K562 (cell line): ENCODE measurements around the gene PCBD2. TPM values are rescaled to one million over a fixed set of nuclear protein-coding genes. Genes with fewer than 3 reads are reported as not detected.

ENCODE experiments used
- ELF4 ChIP-seq: fragments of 450-650 bp; formaldehyde crosslinking; IDR thresholded peaks from 2 replicates; pipeline ENCODE4 v1.4.0; 2022; ENCODE audit warnings: missing genetic modification characterization
- ETV5 ChIP-seq: sonication (generic); formaldehyde crosslinking; IDR thresholded peaks from 2 replicates; pipeline ENCODE4 v1.4.0; 2020; ENCODE audit warnings: low read depth, mild to moderate bottlenecking, missing genetic modification reagents
- GABPA ChIP-seq: fragments of 200-800 bp; sonication (Bioruptor generic); conservative IDR thresholded peaks from 2 replicates; pipeline ENCODE4 v1.6.1; 2016; ENCODE audit warnings: low read depth, missing genetic modification characterization, missing compliant biosample characterization
- GTF2B ChIP-seq: IDR thresholded peaks from 2 replicates; pipeline ENCODE4 v1.6.1; 2011; ENCODE audit not compliant: insufficient read length; ENCODE audit errors: extremely low read depth
- KAT7 ChIP-seq: sonication (generic); formaldehyde crosslinking; IDR thresholded peaks from 2 replicates; pipeline ENCODE4 v1.8.0; 2022; ENCODE audit warnings: missing genetic modification reagents, mild to moderate bottlenecking, borderline replicate concordance
- KHSRP ChIP-seq: fragments of 450-650 bp; IDR thresholded peaks from 2 replicates; pipeline ENCODE4 v1.6.1; 2017
- KLF16 ChIP-seq: IDR thresholded peaks from 2 replicates; pipeline ENCODE4 v1.6.1; 2016; ENCODE audit warnings: antibody characterized with exemption
- L3MBTL2 ChIP-seq: fragments of 450-650 bp; IDR thresholded peaks from 2 replicates; pipeline ENCODE4 v1.6.1; 2016; ENCODE audit warnings: mild to moderate bottlenecking, moderate library complexity
- MYC ChIP-seq, 2 experiments: fragments of 250-450 bp in 1 of 2; sonication (Bioruptor Pico) in 1 of 2; IDR thresholded peaks; 2 replicates each; pipeline versions ENCODE4 v1.5.1 to v1.6.1; 2012 to 2021; ENCODE audit warnings: low read depth in 2 of 2, borderline replicate concordance in 1 of 2, improper control_type of control experiment in 1 of 2, low read length in 1 of 2, mild to moderate bottlenecking in 1 of 2, moderate library complexity in 1 of 2
- NBN ChIP-seq: fragments of 450-650 bp; IDR thresholded peaks from 2 replicates; pipeline ENCODE4 v1.6.1; 2016; ENCODE audit warnings: low read depth, mild to moderate bottlenecking
- NR2C1 ChIP-seq, 2 experiments: fragments of 450-650 bp; IDR thresholded peaks; 2 replicates each; pipeline ENCODE4 v1.6.1; 2017; ENCODE audit warnings: mild to moderate bottlenecking in 2 of 2, antibody characterized with exemption in 1 of 2, inconsistent platforms in 1 of 2, missing compliant biosample characterization in 1 of 2, missing genetic modification characterization in 1 of 2
- PRPF4 ChIP-seq: fragments of 200-400 bp; formaldehyde crosslinking; IDR thresholded peaks from one replicate; pipeline ENCODE4 v1.6.1; 2017; ENCODE audit warnings: low read length, low read depth, mild to moderate bottlenecking; ENCODE audit not compliant: insufficient read depth, poor library complexity, severe bottlenecking
- SMARCA5 ChIP-seq: fragments of 450-650 bp; IDR thresholded peaks from 2 replicates; pipeline ENCODE4 v1.6.1; 2016
- SP2 ChIP-seq: IDR thresholded peaks from 2 replicates; pipeline ENCODE4 v1.6.1; 2011; ENCODE audit warnings: mild to moderate bottlenecking, low read depth, low read length, moderate library complexity; ENCODE audit not compliant: poor library complexity, severe bottlenecking; ENCODE audit errors: extremely low read depth
- TBP ChIP-seq: optimal IDR thresholded peaks from 2 replicates; pipeline ENCODE3; 2011; ENCODE audit warnings: low read depth, low read length, improper control_type of control experiment
- ZBTB1 ChIP-seq: sonication (generic); formaldehyde crosslinking; IDR thresholded peaks from 2 replicates; pipeline ENCODE4 v1.8.1; 2023; ENCODE audit warnings: missing genetic modification reagents, low read depth, mild to moderate bottlenecking, borderline replicate concordance
- ZC3H11A ChIP-seq: IDR thresholded peaks from 2 replicates; pipeline ENCODE4 v1.6.1; 2012; ENCODE audit warnings: low read depth, low read length, improper control_type of control experiment
- ZEB2 ChIP-seq: fragments of 450-650 bp; IDR thresholded peaks from 2 replicates; pipeline ENCODE4 v1.6.1; 2016
- ZNF134 ChIP-seq: fragments of 250-450 bp; sonication (Bioruptor Pico); conservative IDR thresholded peaks from 2 replicates; pipeline ENCODE4 v1.4.0; 2020
- polyA plus RNA-seq, 8 experiments: library from polyadenylated mRNA; depleted of rRNA in 4 of 8; stranded (reverse) in 5 of 8; unstranded in 3 of 8; fragments of >200 nt; fragmentation: Nextera tagmentation in 2 of 8; fragmentation: Illumina TruSeq in 1 of 8; extraction: Ambion mirVana in 2 of 8; extraction: Trizol in 1 of 8; gene quantifications; 2 replicates each; pipeline versions ENCODE4 v1.2.1 to v1.2.3, GENCODE V29; 2011 to 2014; ENCODE audit warnings: inconsistent platforms in 1 of 8, missing spikeins in 1 of 8
- total RNA-seq, 7 experiments: library from RNA; depleted of rRNA in 6 of 7; stranded (reverse); fragments of >200 nt in 6 of 7; fragmentation: Illumina TruSeq in 2 of 7; extraction: Trizol in 2 of 7; gene quantifications; 2 replicates each; pipeline versions ENCODE4 v1.2.1 to v1.2.3, GENCODE V29; 2011 to 2021; ENCODE audit warnings: low replicate concordance in 1 of 7
- TF ChIP-seq, protein P1 (sequence below): IDR thresholded peaks from 2 replicates; pipeline ENCODE4 v1.6.1; 2011; ENCODE audit warnings: borderline replicate concordance, low read depth, mild to moderate bottlenecking, moderate library complexity, low read length; ENCODE audit not compliant: insufficient read depth, poor library complexity, severe bottlenecking
- TF ChIP-seq, protein P2 (sequence below): fragments of 450-650 bp; IDR thresholded peaks from 2 replicates; pipeline ENCODE4 v1.6.1; 2017; ENCODE audit warnings: antibody characterized with exemption, mild to moderate bottlenecking

PCBD2 gene
- total and polyA plus RNA-seq, 9 of the 15 experiments (the other 6 are each of a cell fraction or from before 2014, with no cell fraction given), result 5.2 to 13.8 (median 7.8) TPM

GRCh38 chr5:134905246-134905996 is 490 bp downstream of the PCBD2 start (continued):
- TF ChIP-seq ETV5 (0 out of 2 replicates have a peak, but pooled peaks have one; percentile 49), ZNF134 (no peak), ELF4 (no peak), PRPF4 (peak; percentile 48), GABPA (tag) (peak; percentile 71), GTF2B (no peak), L3MBTL2 (peak; percentile 27), SP2 (no peak), KHSRP (no peak), NR2C1 (IDR thresholded peaks at IDR 0.05) (no peak), NR2C1 (tag; IDR thresholded peaks at IDR 0.05) (peak; percentile 78), KAT7 (CRISPR knock-in tag) (no peak), SMARCA5 (no peak), TBP (no peak), ZC3H11A (no peak), NBN (peak; percentile 76), KLF16 (no peak), ZBTB1 (CRISPR knock-in tag) (0 out of 2 replicates have a peak, but pooled peaks have one; percentile 11), MYC (IDR thresholded peaks at IDR 0.05; ENCODE audit: low read depth, low read length) (peak; percentile 65), MYC (CRISPR knock-in tag; IDR thresholded peaks at IDR 0.05; ENCODE audit: borderline replicate concordance, low read depth) (no peak), ZEB2 (peak; percentile 37; the same call in 1 of the 2 replicates)
- TF ChIP-seq, protein P1, sequence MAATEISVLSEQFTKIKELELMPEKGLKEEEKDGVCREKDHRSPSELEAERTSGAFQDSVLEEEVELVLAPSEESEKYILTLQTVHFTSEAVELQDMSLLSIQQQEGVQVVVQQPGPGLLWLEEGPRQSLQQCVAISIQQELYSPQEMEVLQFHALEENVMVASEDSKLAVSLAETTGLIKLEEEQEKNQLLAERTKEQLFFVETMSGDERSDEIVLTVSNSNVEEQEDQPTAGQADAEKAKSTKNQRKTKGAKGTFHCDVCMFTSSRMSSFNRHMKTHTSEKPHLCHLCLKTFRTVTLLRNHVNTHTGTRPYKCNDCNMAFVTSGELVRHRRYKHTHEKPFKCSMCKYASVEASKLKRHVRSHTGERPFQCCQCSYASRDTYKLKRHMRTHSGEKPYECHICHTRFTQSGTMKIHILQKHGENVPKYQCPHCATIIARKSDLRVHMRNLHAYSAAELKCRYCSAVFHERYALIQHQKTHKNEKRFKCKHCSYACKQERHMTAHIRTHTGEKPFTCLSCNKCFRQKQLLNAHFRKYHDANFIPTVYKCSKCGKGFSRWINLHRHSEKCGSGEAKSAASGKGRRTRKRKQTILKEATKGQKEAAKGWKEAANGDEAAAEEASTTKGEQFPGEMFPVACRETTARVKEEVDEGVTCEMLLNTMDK, result peak; percentile 44
- TF ChIP-seq, protein P2, sequence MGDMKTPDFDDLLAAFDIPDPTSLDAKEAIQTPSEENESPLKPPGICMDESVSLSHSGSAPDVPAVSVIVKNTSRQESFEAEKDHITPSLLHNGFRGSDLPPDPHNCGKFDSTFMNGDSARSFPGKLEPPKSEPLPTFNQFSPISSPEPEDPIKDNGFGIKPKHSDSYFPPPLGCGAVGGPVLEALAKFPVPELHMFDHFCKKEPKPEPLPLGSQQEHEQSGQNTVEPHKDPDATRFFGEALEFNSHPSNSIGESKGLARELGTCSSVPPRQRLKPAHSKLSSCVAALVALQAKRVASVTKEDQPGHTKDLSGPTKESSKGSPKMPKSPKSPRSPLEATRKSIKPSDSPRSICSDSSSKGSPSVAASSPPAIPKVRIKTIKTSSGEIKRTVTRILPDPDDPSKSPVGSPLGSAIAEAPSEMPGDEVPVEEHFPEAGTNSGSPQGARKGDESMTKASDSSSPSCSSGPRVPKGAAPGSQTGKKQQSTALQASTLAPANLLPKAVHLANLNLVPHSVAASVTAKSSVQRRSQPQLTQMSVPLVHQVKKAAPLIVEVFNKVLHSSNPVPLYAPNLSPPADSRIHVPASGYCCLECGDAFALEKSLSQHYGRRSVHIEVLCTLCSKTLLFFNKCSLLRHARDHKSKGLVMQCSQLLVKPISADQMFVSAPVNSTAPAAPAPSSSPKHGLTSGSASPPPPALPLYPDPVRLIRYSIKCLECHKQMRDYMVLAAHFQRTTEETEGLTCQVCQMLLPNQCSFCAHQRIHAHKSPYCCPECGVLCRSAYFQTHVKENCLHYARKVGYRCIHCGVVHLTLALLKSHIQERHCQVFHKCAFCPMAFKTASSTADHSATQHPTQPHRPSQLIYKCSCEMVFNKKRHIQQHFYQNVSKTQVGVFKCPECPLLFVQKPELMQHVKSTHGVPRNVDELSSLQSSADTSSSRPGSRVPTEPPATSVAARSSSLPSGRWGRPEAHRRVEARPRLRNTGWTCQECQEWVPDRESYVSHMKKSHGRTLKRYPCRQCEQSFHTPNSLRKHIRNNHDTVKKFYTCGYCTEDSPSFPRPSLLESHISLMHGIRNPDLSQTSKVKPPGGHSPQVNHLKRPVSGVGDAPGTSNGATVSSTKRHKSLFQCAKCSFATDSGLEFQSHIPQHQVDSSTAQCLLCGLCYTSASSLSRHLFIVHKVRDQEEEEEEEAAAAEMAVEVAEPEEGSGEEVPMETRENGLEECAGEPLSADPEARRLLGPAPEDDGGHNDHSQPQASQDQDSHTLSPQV, result 0 out of 2 replicates have a peak, but pooled peaks have one; percentile 10
